ENCODE data around the gene STK10.
"Not testable (repeated sequence)": the region's sequence is repeated elsewhere in the genome, so short reads cannot be mapped to it uniquely, and the experiment has no call there.

STK10 gene

DNA sequence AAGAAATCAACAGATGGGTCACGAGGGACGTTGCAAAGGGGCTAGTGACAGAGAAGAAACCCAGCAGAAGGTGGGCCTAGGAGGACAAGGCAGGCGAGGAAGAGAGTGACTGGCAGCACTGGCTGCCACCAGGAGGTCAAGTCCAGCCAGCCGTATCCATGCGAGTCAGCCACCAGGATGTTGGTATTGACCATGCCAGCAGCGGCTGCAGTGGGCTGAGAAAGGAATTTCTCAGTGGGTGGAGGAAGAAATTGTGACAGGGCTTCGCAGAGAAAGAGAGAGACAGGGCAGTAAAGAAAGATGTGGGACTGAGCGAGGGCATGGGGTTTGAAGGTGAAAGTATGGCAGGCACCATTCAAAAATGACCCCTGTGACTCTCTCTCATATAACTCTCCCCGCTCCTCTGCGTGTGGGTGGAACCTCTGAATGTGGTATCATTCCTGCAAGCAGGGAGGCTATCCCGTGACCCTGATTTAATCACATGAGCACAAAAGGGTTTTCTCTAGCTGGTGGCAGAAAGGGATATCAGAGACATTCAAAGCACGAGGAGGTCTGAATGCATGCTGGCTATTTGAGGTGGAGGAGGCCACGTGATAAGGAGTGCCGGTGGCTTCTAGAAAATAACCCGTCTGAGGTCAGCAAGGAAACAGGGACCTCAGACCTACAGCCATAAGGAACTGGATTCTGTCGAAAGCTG is 136.2 kb downstream of the STK10 start:
- no peak for FAIRE-seq

DNA sequence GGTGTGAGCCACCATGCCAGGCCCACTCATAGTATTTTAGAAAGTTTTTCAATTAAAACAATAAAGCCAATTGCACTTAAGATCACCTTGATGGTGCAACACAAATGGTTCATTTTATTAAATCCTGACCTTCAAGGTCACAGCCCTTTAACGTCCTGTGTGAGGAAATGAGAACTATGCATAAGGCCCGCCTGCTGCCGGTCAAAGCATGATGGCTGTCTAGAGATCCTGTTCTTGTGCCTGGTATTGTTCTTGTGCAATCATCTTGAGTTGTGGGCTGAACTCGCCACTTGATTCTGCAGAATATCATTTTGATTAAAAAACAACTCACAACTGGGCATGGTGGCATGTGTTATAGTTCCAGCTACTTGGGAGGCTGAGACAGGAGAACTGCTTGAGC is 137.9 kb downstream of the STK10 start:
- FAIRE-seq = no peak

DNA sequence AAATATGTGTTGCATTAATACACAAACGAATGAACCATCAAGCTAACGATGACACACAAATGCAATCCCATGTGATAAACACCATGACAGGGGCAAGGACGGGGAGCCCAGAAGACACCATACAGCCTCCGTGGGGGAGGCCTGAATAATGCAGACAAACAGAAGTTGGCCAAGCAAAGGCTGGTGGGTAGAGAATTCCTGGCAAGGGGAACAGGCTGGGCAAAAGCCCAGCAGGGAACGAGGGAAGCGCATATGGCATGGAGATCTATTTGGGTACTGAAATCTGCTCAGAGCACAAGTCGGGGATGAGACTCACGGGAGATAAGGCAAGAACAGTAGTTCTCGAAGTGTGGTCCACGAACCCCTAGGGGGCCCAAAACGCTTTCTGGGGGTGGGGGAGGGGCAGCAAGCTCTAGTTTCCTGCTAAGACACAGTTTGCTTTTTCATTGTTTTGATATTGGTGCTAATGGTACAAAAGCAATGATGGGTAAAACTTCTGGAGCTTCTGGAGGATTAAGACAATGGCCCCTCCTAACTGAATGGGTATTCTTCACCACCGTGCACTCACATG is 138.7 kb downstream of the STK10 start:
- no peak for FAIRE-seq

DNA sequence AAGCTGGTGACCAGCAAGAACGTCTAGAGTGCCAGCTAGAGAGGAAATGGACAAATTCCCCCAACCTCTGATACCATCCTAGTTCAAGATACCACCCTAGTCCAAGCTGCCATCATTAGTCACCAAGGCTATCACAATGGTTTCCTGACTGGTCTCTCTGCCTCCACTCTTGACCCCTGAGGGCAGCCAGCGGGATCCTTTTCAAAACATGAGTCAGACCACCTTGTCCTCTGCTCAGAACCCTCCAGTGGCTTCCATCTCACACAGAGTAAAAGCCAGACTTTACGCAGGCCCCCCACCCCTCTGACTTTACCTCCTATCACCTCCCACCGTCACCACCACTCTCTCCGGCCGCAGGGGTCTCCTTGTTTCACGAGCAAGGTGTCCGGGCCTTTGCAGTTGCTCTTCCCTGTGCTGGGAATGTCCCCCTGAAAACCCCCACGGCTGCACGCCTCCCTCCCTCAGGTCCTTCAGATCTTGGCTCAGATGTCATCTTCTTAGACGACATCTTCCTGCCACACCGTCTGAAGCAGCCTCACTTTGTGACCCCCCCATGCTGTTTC is 139.4 kb downstream of the STK10 start:
- FAIRE-seq = no peak

DNA sequence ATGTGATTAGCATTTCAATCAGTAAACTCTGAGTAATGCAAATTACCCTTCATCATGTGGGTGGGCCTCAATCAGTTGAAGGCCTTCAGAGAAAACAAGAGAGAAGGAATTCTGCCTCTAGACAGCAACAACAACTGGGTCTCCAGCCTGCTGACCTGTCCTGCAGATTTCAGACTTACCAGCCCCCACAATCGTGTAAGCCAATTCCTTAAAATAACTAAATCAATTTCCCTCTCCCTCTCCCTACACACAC is 139.9 kb downstream of the STK10 start:
- no peak for FAIRE-seq

DNA sequence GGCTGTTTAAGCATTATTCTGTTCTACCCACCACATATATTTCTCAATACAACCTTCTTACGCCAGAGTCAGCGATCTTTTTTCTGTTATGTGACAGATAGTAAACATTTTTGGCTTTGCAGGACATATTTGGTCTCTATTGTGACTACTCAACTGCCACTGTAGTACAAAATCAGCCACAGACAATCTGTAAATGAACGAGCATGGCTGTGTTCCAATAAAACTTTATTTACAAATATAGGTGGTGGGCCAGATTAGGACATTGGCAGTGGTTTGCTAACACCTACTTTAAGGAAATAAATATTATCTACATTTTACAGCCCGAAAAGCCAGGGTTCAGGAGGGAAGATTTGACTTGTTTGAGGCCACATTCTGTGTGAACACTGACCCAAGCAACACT is 141.4 kb downstream of the STK10 start:
- FAIRE-seq = no peak

DNA sequence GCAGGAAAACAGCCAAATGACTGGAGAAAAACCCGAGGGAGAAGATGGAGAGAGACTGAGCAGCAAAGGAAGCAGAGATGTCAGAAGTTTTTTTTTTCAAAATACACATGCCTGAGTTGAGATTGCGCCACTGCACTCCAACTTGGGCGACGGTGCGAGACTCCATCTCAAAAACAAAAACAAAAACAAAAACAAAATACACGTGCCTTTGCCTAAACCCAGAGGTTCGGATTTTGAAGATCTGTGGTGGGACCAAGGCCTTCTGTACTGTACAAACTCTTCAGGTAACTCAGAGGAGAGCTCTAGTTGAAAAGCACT is 142.8 kb downstream of the STK10 start:
- FAIRE-seq = no peak

DNA sequence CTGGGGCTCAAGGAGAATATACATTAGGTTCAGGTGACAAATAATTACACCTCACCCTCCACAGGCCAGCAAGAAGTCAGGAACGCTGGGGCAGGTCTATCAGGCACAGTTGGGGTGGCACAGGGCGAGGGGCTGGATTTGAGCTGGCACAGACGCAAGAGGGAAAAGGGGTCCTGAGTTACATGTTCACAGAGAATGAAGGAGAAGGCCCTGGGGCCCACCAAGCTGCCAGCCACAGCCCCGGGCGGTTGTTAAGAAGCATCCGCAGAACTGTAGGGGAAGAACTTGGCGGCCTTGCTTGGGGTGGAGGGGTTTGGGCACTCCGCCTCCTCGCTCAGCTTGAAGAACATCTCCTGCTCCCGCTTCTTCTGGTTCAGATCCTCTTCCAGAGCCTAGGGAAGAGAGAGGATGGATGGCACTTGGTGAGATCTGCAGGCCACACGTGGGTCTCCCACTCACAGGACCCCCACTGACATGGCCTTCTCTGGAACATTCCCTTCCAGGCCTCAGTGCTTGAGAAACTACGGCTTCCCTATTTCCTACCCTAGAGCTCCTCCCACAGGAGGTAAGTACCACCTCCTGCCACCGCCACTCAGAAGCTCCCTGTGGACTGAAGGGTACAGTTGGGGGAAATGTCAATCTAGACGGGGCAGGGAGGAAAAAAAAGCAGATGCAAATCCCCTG is 143.3 kb downstream of the STK10 start:
- FAIRE-seq = no peak

DNA sequence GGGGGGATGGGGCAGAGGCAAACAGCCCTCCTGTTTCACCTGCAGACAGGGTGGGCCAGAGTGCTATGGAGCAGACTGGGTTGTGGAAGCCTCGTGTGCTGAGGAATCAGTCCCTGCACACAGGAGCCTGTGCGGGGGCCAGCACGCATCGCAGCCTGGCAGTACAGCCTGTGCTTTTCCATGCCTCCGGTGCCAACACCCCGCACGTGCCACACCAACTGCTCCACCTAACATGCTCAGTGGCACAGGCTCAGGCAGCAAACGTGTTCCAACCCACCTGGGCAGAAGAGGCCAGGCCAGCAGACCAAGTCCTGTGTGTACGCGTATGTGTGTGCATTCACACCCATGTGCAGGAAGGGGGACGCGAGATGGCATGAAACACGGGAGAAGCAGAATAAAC is 144.2 kb downstream of the STK10 start:
- no peak for FAIRE-seq

DNA sequence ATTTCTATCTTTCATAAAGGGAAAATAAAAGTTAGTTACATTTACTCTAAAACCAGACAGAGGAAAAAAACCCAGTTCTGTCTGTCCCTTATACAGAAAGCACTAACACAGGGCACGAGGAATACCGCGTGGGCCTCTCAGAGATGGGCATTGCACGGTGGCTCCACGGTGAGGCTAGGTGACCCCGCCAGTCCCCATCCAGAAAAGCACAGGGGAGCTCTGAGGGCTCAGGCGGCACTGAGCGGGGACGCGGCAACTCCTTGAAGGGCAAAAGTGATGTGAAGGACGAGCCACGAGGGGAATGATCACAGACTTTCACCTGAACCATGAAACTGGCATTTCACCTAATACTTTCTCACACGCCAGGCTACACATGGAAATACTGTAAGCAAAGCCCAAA is 145.8 kb downstream of the STK10 start:
- FAIRE-seq = no peak

DNA sequence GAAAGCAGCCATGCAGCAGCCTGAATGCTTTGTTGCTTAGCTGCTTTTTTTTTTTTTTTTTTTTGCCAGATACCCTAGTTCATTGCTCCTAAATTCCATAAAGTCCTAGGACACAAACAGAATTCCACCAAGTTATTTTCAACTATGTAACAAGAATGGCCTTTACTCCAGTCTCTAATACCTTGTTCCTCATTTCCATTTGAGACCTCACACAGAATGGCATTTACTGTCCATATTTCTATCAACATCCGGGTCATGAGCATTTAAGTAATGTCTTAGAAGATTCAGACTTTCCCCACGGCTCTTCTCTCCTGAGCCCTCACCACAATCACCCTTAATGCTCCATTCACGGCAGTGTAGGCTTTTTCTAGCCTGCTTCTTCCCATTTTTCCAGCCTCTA is 149.9 kb downstream of the STK10 start:
- no peak for FAIRE-seq

DNA sequence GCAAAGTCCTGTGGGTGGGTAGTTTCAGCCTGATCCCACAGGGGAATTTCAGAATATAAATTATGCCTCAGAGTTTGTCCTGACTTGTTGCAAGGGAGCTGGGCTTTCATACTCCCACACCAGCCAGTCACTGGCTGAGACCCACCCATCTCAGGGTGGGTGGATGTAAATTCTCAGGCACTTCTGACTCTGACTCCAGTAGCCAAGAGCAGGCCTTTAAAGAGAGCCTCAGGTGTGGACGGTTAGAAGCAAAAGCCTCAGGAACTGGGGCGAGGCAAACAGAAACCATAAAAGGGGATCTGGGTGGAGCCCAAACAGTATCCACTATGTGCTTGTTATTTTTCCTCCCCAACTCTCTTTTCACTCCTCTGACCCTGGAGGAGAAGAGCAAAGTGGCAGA is 153.0 kb downstream of the STK10 start:
- no peak for FAIRE-seq

DNA sequence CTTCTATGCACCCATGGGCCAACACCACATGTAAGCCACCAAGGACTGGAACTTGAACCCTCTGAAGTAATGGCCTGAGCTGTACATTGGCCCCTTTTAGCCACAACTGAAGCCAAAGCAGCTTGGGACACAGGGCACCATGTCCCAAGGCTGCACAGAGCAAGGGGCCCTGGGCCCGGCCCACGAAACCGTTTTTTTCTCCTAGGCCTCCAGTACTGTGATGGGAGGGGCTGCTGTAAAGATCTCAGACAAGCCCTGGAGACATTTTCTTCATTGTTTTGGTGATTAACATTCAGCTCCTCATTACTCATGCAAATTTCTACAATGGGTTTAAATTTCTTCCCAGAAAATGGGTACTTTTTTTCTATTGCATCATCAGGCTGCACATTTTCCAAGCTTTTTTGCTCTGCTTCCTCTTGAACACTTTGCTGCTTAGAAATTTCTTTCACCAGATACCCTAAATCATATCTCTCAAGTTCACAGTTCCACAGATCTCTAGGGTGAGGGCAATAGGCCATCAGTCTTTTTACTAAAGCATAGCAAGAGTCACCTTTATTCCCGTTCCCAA is 156.0 kb downstream of the STK10 start:
- no peak for FAIRE-seq

DNA sequence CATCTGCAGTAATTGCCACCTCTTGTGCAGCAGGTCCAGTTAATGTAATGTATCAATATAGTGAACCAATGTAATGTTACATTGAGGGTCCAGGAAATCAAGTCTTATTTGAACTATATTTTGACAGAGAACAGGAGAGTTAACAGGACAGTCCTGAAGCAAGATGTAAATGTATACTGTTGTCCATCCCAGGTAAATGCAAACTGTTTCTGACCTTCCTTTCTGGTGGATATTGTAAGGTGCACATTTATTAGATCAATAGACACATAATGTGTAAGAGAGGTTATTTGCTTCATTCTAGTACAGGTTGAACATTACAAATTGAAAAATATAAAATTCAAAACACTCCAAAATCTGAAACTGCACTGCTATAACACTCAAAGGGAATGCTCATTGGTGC is 158.1 kb downstream of the STK10 start:
- no peak for FAIRE-seq

DNA sequence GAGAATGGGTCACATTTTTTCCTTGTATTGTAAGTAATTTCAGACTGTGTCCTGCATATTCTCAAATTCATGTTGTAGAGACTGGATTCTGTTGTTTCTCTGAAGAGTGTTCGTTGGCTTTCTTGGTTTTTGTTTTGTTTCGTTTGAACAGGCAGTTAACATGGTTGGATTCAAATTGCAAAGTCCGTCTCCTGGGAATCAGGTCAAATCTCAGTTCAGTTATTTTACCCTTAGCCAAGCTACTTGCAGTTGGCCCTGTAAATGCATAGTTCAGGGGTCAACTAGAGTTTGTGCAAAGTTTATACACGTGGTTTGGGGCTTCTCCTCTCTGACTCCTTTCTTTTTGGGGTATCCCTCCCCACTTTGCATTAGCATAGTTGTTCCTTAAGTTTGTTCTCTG is 159.9 kb downstream of the STK10 start:
- no peak for FAIRE-seq

DNA sequence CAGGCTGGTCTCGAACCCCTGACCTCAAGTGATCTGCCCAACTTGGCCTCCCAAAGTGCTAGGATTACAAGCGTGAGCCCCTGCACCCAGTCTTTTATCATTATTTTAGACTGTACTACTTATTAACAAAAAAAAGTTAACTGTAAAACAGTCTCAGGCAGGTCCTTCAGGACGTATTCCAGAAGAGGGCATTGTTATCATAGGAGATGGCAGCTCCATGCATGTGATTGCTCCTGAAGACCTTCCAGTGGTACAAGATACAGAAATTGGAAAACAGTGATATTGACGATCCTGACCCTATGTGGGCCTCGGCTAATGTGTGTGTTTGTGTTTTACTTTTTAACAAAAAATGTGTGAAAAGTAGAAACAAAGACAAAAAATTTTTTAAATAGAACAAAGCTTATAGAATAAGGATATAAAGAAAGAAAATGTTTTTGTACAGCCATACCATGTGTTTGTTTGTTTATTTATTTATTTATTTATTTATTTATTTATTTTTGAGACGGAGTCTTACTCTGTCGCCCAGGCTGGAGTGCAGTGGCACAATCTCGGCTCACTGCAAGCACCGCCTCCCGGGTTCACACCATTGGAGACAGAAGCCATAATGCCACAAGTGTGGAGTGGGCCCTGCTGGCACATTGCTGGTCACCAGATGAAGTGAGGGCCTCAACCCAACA is 167.8 kb downstream of the STK10 start:
- not testable (repeated sequence) for FAIRE-seq

DNA sequence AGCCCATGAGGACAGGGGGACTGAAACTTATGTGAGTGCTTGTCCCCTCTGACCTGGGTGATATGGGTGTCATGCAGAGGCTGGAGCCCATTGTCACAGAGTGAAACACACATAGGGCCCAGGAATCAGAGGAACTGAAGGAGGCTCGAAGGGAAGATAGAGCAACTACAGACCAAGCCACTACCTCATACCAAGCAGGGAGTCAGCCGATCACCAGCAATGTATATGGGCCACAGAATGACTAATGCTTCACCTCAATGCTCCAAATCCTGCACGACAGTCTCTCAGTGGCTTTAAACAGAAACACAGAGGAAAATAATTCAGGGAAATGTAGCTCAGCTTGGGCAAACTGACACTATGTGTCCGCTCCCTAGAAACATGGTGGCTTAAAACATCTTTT is 172.7 kb downstream of the STK10 start:
- no peak for FAIRE-seq

DNA sequence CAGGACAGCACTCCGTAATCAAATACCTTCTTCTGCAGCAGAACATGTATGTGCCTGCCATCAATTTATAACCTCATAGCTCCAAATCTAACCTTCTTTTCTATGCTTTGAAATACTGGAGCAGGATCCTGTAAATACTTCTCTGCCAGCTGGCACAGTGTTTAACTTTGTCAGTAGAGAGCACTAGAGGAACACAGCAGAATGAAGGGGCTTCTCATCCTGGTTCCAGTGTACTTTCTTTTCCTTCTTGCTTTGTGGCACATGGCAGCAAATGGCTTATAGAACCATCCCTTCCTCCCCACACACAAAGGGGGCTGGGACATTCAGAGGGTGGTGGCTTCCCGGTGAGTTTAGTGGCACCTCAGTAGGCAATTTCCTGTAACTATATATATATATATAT is 177.7 kb downstream of the STK10 start:
- no peak for FAIRE-seq

DNA sequence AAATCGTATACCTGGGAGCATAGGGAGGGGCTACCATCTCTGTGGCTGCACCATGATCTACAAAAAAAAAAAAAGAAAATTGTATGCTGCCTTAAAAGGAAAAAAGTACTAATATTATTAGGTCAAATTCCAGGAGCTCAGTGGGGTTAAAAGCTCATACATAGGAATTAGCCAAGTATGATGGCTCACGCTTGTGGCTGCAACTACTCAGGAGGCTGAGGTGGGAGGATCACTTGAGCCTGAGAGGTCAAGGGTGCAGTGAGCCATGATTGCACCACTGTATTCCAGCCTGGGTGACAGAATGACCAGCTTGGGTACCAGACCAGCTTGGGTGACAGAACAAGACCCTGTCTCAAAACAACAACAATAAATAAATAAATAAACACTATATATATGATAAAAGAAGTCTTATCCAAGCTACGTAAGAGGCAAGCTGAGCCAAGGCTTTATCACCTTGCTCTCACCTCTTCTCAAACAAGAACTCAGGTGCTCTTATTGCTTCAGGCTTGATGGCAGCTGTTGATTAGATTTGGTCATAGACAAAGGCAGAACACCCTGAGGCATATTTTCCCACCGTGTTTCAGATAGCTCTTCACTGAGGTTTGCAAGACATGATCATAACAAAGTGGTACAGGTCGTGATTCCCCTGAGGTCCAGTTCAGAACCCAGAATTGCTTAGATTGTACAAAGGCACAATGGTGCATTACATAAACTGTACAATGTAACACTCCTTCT is 178.3 kb downstream of the STK10 start:
- no peak for FAIRE-seq

DNA sequence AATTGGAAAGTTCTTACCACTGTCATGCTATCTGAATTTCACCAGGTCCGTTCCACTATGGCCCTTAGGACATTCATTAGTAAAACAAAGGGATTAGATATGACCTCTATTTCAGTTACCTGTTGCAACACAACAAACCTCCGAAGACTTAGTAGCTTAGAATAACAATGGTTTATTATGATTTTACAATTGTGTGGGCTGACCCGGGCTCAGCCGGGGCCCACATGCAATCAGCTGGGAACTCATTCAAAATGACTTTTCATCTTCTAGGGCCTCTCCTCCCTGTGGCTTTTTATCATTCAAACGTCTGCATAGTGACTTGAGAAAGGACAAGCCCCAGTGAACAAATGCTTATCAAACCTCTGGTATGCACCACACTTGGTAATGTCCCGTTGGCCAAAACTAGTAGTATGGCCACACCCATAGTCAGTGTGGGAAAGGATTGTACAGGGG is 179.3 kb downstream of the STK10 start:
- no peak for FAIRE-seq

DNA sequence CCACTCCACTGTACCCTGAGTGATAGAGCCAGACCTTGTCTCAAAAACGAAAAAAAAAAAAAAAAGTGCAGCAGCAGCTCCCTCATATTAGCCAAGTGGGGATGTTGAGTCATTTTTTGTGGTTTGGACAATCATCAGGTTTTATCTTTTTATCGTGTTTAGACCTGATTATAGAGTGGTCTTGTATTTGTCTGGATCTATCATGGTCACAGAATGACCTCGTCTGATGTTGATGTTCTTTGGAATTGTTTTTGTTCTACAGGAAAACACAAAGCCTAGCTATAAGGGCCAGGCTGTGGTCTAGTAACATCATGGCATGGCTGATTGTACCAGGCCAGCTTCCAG is 179.9 kb downstream of the STK10 start:
- no peak for FAIRE-seq

DNA sequence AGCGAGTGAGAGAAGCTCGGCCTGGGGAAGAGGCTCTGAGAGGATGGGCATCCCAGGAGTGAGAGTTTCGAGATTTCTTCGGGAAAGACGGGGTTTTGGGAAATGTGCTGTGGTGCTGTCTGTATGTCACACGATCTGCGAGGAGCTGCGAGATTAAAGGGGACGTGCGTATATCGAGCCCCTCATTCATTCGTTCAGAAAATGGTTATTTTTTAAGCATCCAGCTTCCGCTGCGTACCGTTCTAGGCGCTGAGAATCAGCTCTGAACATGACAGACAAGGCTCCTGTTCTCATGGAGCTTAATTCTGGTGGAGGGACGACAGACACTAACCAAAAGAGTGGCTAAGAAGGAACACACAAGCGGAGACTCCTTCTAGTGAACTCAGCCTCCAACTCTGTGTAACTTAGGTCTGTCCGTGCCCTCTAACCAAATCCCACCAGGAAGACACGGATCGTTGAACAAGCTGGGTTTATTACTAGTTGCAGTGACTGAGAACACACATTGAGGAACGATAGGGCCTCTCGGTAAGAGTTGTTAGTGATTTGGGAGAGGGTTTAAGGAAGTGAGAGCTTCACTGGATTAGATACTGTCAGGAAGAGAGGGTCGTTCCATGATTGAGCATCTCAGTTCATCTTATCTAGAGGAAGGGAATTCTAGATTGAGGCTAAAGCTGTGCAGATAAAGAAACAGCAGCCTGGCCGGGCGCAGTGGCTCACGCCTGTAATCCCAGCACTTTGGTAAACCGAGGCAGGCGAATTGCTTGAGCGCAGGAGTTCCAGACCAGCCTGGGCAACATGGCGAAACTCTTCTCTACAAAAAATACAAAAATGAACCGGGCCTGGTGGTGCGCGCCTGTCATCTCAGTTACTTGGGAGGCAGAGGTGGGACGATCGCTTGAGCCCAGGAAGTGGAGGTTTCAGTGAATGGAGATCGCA is 180.6 kb downstream of the STK10 start:
- no peak for FAIRE-seq
